ENCODE data around the gene TTLL4.

DNA sequence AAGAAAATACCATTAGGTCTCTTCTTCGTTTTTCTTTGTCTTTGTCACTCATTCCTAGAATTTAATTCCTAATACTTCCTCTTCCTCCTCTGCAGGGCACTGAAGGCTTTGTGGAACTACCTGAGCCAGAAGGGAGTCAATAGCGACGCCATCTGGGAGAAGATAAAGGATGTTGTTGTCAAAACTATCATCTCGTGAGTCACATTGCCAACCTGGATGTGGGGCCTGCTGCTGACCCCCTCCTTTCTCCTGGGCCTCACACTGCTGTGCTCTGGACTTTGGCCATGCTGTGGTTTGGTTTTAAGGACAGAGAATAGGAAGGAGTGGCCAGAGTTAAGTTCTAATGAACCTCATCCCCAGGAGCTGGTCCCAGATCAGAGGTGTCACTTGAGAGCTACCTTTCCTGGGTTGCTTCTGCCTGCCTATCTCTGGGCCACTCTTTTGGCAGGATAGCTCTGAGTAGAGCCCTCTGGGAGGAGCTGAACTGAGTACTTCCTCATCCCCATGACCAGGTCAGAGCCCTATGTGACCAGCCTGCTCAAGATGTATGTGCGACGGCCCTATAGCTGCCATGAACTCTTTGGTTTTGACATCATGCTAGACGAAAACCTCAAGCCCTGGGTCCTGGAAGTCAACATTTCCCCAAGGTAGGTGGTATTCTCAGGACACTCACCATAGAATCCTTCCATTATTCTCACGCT, 38.3 kb downstream of the TTLL4 start:
- TF ChIP-seq POLR2AphosphoS5 (IDR thresholded peaks at IDR 0.05; ENCODE audit: borderline replicate concordance, low read depth, low read length), result no peak
- no peak for TF ChIP-seq EZH2 (IDR thresholded peaks at IDR 0.05)
- TF ChIP-seq FOXP2 (optimal IDR thresholded peaks at IDR 0.05; ENCODE audit: control extremely low read depth, extremely low read length, insufficient read depth), result no peak

All from SK-N-MC (cell line).